Measurements from ENCODE around the gene KMT2D.

DNA sequence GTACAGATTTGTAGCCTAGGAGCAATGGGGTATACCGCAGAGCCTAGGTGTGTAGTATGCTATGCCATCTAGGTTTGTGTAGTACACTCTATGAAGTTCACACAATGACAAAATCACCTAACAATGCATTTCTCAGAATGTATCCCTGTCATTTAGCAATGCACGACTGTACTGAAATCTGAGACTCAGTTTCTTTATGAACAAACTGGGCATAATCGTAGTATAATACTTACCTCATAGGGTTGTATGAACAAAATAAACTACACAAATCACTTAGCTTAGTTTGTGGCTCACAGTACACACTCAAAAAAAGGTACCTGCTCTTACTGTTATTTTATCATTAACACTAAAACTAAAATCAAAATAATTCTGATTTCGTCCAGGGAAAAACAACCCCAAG, 35.1 kb downstream of the KMT2D start:
- TF ChIP-seq, protein P1, sequence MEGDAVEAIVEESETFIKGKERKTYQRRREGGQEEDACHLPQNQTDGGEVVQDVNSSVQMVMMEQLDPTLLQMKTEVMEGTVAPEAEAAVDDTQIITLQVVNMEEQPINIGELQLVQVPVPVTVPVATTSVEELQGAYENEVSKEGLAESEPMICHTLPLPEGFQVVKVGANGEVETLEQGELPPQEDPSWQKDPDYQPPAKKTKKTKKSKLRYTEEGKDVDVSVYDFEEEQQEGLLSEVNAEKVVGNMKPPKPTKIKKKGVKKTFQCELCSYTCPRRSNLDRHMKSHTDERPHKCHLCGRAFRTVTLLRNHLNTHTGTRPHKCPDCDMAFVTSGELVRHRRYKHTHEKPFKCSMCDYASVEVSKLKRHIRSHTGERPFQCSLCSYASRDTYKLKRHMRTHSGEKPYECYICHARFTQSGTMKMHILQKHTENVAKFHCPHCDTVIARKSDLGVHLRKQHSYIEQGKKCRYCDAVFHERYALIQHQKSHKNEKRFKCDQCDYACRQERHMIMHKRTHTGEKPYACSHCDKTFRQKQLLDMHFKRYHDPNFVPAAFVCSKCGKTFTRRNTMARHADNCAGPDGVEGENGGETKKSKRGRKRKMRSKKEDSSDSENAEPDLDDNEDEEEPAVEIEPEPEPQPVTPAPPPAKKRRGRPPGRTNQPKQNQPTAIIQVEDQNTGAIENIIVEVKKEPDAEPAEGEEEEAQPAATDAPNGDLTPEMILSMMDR (IDR thresholded peaks at IDR 0.05) = no peak
- TF ChIP-seq POLR2A (IDR thresholded peaks at IDR 0.05) = no peak
